ENCODE results near the gene DBT.
"Not testable (repeated sequence)": the region's sequence is repeated elsewhere in the genome, so short reads cannot be mapped to it uniquely, and the experiment has no call there.

Gene DBT

DNA sequence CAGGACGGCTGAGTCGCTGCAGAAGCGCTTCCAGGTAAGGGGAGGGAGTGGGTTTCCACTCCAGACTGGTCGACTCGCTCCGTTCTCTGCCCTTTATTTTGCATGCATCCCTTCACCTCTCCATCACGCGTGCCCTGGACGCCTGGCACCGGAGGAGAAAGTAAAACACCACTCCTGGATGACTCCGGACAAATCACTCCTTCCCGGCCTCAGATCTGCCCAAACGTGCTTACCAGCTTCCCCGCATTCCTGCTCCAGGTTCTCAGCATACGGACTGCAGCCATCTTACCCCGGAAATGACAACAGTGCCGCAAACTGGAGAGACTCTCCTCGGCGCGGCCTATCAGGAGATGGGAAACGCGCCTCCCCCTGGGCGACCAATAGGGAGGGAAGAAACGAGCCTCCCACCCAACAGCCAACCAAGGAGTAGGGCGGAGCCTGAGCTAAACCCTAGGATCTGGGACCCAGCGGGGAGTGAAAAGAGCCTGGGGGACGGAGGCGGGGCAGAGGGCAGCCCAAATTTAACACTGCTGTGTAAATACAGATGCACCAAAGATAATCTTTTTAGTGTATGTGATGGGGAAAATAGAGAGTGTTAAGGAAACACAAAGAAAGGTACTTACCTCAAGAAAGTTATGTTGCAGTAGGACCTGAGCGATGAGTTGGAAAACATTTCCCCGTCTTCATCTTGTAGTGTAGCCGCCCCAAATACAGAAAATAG, at the start of gene DBT:
Gene DBT (minus strand): TSS at position 298 of the 721 bp plus-strand sequence. CDS start 14 bp downstream, at position 284.
- DNase-seq (ENCODE audit: extremely low read depth in 1 of 2, low read depth in 1 of 2), result peak; percentile 74 to 80

- DNase-seq (ENCODE audit: extremely low read depth in 1 of 2, low read depth in 1 of 2), result no peak
Measured at GRCh38 chr1:100298512-100298911, 48.9 kb upstream of the DBT start.

DNA sequence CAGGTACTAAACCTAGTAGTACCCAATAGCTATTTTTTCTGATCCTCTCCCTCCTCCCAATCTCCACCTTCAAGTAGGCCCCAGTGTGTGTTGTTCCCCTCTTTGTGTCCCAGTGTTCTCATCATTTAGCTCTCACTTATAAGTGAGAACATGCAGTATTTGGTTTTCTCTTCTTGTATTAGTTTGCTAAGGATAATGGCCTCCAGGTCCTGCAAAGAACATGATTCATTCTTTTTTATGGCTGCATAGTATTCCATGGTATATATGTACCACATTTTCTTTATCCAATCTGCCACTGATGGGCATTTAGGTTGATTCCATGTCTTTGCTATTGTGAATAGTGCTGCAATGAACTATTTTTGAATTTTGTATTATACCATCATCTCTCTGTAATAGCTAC, 47.4 kb upstream of the DBT start:
- not testable (repeated sequence) for DNase-seq (ENCODE audit: extremely low read depth in 1 of 2, low read depth in 1 of 2)

- no peak for DNase-seq (ENCODE audit: extremely low read depth in 1 of 2, low read depth in 1 of 2)
Measured at GRCh38 chr1:100296140-100296539, 46.5 kb upstream of the DBT start.

GRCh38 chr1:100292711-100293110, 43.1 kb upstream of the DBT start:
- no peak for DNase-seq (ENCODE audit: extremely low read depth in 1 of 2, low read depth in 1 of 2)

DNA sequence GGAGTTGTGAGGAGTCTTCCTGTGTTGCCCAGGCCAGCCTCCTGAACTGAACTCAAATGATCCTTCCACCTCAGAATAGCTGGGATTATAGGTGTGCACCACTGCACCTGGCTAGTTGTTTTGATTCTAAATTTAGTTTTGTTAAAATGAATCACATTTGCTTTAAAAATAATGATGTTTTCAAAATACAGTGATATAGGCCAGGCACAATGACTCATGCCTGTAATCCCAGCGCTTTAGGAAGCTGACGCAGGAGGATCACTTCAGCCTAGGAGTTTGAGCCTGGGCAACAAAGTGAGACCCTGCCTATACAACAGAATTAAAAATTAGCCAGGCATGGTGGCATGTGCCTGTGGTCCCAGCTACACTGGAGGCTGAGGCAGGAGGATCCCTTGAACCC, 40.7 kb upstream of the DBT start:
- DNase-seq (ENCODE audit: extremely low read depth in 1 of 2, low read depth in 1 of 2), result no peak

DNA sequence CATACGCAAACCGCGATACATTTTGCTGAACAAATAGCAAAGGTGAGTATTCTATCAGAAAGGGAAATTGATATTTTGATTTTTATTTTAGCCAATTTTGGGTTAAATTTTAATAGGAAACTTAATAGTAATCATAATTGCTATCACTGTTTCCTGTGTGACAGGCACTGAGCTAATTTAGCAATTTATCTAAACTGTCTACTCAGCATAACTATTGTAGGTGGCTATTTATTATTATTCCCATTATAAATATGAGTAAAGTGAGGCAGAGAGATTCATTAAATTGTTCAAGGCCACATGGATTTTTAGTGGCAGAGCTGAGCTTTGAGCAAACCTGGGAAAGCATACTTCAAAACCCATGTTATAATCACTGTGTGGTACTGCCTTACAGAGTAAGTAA, 37.5 kb upstream of the DBT start:
- no peak for DNase-seq (ENCODE audit: extremely low read depth in 1 of 2, low read depth in 1 of 2)

DNA sequence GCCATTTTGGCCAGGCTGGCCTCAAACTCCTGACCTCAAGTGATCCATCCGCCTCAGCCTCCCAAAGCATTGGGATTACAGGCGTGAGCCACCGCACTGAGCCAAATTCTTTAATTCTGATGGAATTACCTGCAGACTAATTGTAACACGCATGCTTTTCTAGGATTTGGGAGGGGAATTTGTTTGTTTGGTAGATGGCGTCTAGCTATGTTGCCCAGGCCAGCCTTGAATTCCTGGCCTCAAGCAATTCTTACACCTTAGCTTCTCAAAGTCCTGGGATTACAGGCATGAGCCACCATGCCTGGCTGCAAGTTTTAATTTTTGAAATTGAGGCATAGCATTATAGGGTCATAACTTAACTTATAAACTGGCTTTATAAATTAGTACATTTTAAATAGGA, 35.0 kb upstream of the DBT start:
- DNase-seq (ENCODE audit: extremely low read depth in 1 of 2, low read depth in 1 of 2), result no peak

GRCh38 chr1:100279954-100280682, 30.5 kb upstream of the DBT start:
- DNase-seq (ENCODE audit: extremely low read depth in 1 of 2, low read depth in 1 of 2), result no peak

DNA sequence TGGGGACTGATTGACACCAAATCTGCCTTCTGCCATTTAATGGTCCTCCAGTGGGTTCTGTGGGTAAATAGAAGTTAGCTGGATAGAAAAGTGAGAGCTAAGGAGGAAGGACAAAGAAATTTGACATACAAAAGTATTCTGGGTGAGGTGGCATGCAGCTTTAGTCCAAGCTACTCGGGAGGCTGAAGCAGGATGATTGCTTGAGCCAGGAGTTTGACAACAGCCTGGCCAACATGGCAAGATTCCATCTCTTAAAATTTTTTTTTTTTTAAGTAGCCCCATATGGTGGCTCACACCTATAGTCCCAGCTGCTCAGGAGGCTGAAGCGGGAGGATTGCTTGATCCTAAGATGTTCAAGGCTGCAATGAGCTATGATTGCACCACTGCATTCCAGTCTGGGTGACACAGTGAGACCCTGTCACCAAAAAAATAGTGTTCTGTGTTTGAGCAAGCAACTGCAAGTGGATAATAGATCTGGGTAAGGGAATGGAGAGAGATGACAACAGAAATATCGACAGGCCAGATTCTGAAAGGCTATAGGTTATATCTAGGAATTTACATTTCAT, 29.8 kb upstream of the DBT start:
- no peak for DNase-seq (ENCODE audit: extremely low read depth in 1 of 2, low read depth in 1 of 2)

- DNase-seq (ENCODE audit: extremely low read depth in 1 of 2, low read depth in 1 of 2), result no peak
Measured at GRCh38 chr1:100277866-100278265, 28.2 kb upstream of the DBT start.

GRCh38 chr1:100268202-100268601, 18.6 kb upstream of the DBT start:
- no peak for DNase-seq (ENCODE audit: extremely low read depth in 1 of 2, low read depth in 1 of 2)

DNA sequence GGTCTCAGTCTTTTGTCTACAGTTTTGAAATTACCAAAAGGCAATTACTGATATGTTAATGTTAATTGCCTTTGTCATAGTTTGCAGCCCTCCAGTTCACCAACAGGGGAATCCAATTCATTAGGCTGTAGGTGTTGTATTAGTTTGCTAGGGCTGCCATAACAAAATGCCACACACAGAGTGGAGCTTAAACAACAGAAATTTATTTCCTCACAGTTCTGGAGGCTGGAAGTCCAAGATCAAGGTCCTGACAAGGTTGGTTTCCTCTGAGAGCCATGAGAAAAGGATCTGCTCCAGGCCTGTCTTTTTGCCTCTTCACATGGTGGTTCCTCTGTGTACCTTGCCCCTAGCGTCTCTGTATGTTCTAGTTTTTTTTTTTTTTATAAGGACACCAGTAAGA, 17.6 kb upstream of the DBT start:
- no peak for DNase-seq (ENCODE audit: extremely low read depth in 1 of 2, low read depth in 1 of 2)

GRCh38 chr1:100266741-100267140, 17.1 kb upstream of the DBT start:
- DNase-seq (ENCODE audit: extremely low read depth in 1 of 2, low read depth in 1 of 2), result no peak

DNA sequence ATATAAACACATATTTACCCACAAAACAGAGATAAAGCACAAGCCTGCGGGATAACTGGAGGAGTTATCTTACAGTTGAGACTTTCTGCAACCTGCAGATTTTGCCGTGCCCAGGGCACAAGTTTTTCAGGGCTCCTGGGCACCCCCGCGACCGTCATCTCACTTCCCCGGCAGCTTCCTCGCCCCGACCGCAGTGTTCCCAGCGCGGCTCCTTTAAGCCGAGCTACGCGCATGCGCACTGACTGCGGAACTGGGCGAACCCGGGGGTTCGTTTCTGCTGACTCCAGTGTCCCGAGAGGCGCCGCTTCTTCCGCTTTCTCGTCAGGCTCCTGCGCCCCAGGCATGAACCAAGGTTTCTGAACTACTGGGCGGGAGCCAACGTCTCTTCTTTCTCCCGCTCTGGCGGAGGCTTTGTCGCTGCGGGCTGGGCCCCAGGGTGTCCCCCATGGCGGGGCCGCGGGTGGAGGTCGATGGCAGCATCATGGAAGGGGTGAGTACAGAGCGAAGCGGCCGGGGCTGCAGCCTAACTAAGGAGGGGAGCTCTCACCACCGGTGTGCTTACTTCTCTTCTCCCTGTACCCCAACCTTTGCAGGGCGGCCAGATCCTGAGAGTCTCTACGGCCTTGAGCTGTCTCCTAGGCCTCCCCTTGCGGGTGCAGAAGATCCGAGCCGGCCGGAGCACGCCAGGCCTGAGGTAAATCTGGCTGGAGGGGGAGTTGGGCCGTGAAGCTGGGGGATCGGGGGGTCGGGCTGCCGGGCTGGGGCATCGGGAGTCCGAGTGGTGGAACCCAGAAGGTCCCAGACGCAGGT, 16.5 kb upstream of the DBT start, which contains the start of gene RTCA:
Gene RTCA (plus strand): TSS at position 286 of the 810 bp plus-strand sequence. CDS start 160 bp downstream, at position 446.
- DNase-seq (ENCODE audit: extremely low read depth in 1 of 2, low read depth in 1 of 2), result peak; percentile 86 to 93

- DNase-seq (ENCODE audit: extremely low read depth in 1 of 2, low read depth in 1 of 2), result no peak
Measured at GRCh38 chr1:100265562-100265930, 15.9 kb upstream of the DBT start.

DNA sequence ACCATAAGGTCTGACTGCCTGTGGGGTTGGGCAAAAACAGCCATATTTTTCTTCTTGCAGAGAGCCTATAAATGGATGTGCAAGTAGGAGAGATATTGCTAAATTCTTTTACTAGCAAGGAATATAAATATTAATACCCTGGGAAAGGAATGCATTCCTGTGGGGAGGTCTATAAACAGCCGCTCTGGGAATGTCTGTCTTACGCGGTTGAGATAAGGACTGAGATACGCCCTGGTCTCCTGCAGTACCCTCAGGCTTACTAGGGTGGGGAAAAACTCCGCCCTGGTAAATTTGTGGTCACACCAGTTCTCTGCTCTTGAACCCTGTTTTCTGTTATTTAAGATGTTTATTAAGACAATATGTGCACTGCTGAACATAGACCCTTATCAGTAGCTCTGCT, 14.4 kb upstream of the DBT start:
- DNase-seq (ENCODE audit: extremely low read depth in 1 of 2, low read depth in 1 of 2), result not testable (repeated sequence)

- DNase-seq (ENCODE audit: extremely low read depth in 1 of 2, low read depth in 1 of 2), result no peak
Measured at GRCh38 chr1:100261686-100262085, 12.1 kb upstream of the DBT start.

- not testable (repeated sequence) for DNase-seq (ENCODE audit: extremely low read depth in 1 of 2, low read depth in 1 of 2)
Measured at GRCh38 chr1:100258427-100258826, 8.8 kb upstream of the DBT start.

DNA sequence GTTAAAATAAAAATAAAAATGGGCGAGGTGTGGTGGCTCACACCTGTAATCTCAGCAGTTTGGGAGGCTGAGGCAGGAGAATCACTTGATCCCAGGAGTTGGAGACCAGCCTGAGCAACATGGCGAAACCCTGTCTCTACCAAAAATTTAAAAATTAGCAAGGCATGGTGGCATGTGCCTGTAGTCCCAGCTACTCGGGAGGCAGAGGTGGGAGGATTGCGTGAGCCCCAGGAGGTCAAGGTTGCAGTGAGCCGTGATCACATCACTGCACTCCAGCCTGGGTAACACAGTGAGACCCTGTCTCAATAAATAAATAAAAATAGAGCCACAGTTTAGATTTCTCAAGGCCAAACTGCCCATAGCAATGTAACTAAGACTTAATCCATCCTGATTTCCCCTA, 6.6 kb upstream of the DBT start:
- DNase-seq (ENCODE audit: extremely low read depth in 1 of 2, low read depth in 1 of 2), result not testable (repeated sequence)

DNA sequence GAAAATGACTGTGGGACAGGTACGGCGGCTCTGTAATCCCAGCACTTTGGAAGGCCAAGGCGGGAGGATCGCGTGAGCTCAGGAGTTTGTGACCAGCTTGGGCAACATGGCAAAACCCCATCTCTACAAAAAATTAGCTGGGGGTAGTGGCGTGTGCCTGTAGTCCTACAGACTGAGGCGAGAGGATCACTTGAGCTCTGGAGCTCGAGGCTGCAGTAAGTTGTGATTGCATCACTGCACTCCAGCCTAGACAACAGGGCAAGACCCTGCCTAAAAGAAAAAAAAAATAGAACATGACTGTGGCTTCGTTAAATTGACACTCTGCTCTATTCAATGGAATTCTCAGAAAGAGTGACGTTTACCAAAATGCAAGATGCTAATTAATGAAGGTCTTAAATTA, 3.9 kb upstream of the DBT start:
- DNase-seq (ENCODE audit: extremely low read depth in 1 of 2, low read depth in 1 of 2), result no peak
